K562 (cell line): Measurements from ENCODE around the gene CTIF. TPM values are rescaled to one million over a fixed set of nuclear protein-coding genes. Genes with fewer than 3 reads are reported as not detected.

ENCODE experiments used
- ATAC-seq: fragments of 200-7000 bp; cut with Tn5 transposase; 3 replicates; pipeline ENCODE4 v1.9.1; 2020; ENCODE audit warnings: moderate library complexity
- BruUV-seq: library from RNA; stranded (reverse); fragments of 400-500 nt; replicated peaks from 2 replicates; lab custom pipeline; 2021; lab: Mats Ljungman, UMichigan
- CTCF ChIA-PET: fragments of 300-600 bp; formaldehyde crosslinking; extraction: SDS; loops from one replicate; lab custom pipeline; 2021; ENCODE audit warnings: low intra/inter-chr PET ratio; lab: Yijun Ruan, JAX
- POLR2A ChIA-PET: fragments of 300-600, 350-650 bp; sonication (Branson Sonifier 250); formaldehyde crosslinking; extraction: SDS; loops from one replicate; lab custom pipeline; 2021; ENCODE audit warnings: antibody characterized with exemption, inconsistent platforms; lab: Yijun Ruan, JAX
- DNase-seq, 4 experiments: peaks; one replicate each; pipeline versions ENCODE4 v3.0.0 to v3.0.0-alpha.2; 2011 to 2018; ENCODE audit warnings: low spot score in 3 of 4, mixed read lengths in 3 of 4; ENCODE audit errors: extremely low read depth in 1 of 4
- FAIRE-seq: peaks from 2 replicates; lab custom pipeline; 2011; peaks lifted over from hg19 to GRCh38; lab: Jason Lieb, UNC
- H2AFZ ChIP-seq: 2 replicates; pipeline ENCODE4 v1.6.0; 2011; ENCODE audit warnings: low read depth, low read length, control low read depth, inconsistent platforms
- H3K27ac ChIP-seq: fragments of 200-600 bp; 3 replicates; pipeline ENCODE4 v1.8.0; 2011; ENCODE audit warnings: low read depth, mild to moderate bottlenecking, control low read depth, inconsistent platforms, low read length, moderate library complexity, mixed read lengths; ENCODE audit errors: extremely low read depth
- H3K27me3 ChIP-seq, 2 experiments: fragments of 300-600 bp in 1 of 2; 2 replicates in 1 of 2; 3 replicates in 1 of 2; pipeline versions ENCODE4 v1.6.0 to v1.8.0; 2011; ENCODE audit warnings: inconsistent platforms in 2 of 2, low read length in 2 of 2, mild to moderate bottlenecking in 1 of 2, mixed read lengths in 1 of 2, moderate library complexity in 1 of 2; ENCODE audit not compliant: control insufficient read depth in 2 of 2, insufficient read depth in 2 of 2
- H3K36me3 ChIP-seq: fragments of 300-600 bp; 3 replicates; pipeline ENCODE4 v1.8.0; 2011; ENCODE audit warnings: mild to moderate bottlenecking, low read length, inconsistent platforms; ENCODE audit not compliant: control insufficient read depth, insufficient read depth
- H3K4me1 ChIP-seq, 2 experiments: fragments of 200-600 bp in 1 of 2; replicated peaks in 1 of 2; 2 replicates in 1 of 2; 3 replicates in 1 of 2; pipeline versions ENCODE4 v1.5.1 to v1.8.0; 2011; ENCODE audit warnings: inconsistent platforms in 2 of 2, low read length in 2 of 2, mild to moderate bottlenecking in 1 of 2, mixed read lengths in 1 of 2, moderate library complexity in 1 of 2; ENCODE audit not compliant: control insufficient read depth in 2 of 2, insufficient read depth in 2 of 2
- H3K4me2 ChIP-seq: 2 replicates; pipeline ENCODE4 v1.6.1; 2011; ENCODE audit warnings: low read length, control low read depth, inconsistent platforms, mixed read lengths; ENCODE audit not compliant: insufficient read depth
- H3K4me3 ChIP-seq: fragments of 200-600 bp; sonication (generic), shearing (Covaris generic); 2 replicates; pipeline ENCODE4 v1.5.1; 2016; ENCODE audit warnings: control low read depth, inconsistent platforms
- H3K79me2 ChIP-seq: fragments of 200-600 bp; 3 replicates; pipeline ENCODE4 v1.8.0; 2011; ENCODE audit warnings: low read length, inconsistent platforms; ENCODE audit not compliant: control insufficient read depth, insufficient read depth
- H3K9ac ChIP-seq, 2 experiments: 2 replicates each; pipeline versions ENCODE4 v1.6.0 to v1.6.1; 2011; ENCODE audit warnings: low read depth in 2 of 2, low read length in 2 of 2, control low read depth in 1 of 2, inconsistent platforms in 1 of 2, mild to moderate bottlenecking in 1 of 2, mixed read lengths in 1 of 2; ENCODE audit not compliant: insufficient read depth in 1 of 2
- H3K9me1 ChIP-seq: one replicate; pipeline ENCODE4 v1.6.0; 2011; ENCODE audit warnings: inconsistent platforms, mild to moderate bottlenecking, low read length, moderate library complexity; ENCODE audit not compliant: control insufficient read depth, insufficient read depth
- H3K9me3 ChIP-seq: replicated peaks from 2 replicates; pipeline ENCODE4 v1.5.1; 2011; ENCODE audit warnings: low read depth, low read length, inconsistent platforms; ENCODE audit not compliant: control insufficient read depth, insufficient read depth
- H4K20me1 ChIP-seq: replicated peaks from 2 replicates; pipeline ENCODE4 v1.6.1; 2011; ENCODE audit warnings: low read length, inconsistent platforms, mixed read lengths; ENCODE audit not compliant: control insufficient read depth, insufficient read depth
- NUFIP1 ChIP-seq: fragments of 450-650 bp; IDR thresholded peaks from 2 replicates; pipeline ENCODE4 v1.6.1; 2018; ENCODE audit not compliant: partially characterized antibody
- POLR2A ChIP-seq: fragments of 450-650 bp; conservative IDR thresholded peaks from 2 replicates; pipeline ENCODE4 v1.6.1; 2016
- RNF2 ChIP-seq: sonication (generic); IDR thresholded peaks from 2 replicates; pipeline ENCODE4 v1.6.1; 2016
- ZFP36 ChIP-seq: fragments of 150-350 bp; IDR thresholded peaks from 2 replicates; pipeline ENCODE4 v1.6.1; 2018; ENCODE audit warnings: low read length, low read depth; ENCODE audit not compliant: partially characterized antibody
- ZNF217 ChIP-seq: sonication (generic); formaldehyde crosslinking; IDR thresholded peaks from 2 replicates; pipeline ENCODE4 v1.8.0; 2022; ENCODE audit warnings: mild to moderate bottlenecking, missing genetic modification reagents
- WGBS: fragments of 100-300 bp; shearing (Covaris generic); methylation state at CpG from one replicate; pipeline ENCODE4 v1.1.6; 2016; ENCODE audit warnings: low coverage, mixed read lengths; ENCODE audit not compliant: insufficient coverage; ENCODE audit errors: missing lambda C conversion rate; 5-methylcytosine and 5-hydroxymethylcytosine counted together
- in situ Hi-C: fragments of 300-500 bp; cut with MboI; formaldehyde crosslinking; loops from 4 replicates; pipeline ENCODE4 v1.15.0; 2018; ENCODE audit warnings: inconsistent platforms, mixed read lengths
- intact Hi-C: fragments of 100-400 bp; cut with micrococcal nuclease; formaldehyde crosslinking; loops from 2 replicates; pipeline ENCODE4 v1.14.2; 2022
- polyA plus RNA-seq, 8 experiments: library from polyadenylated mRNA; depleted of rRNA in 4 of 8; stranded (reverse) in 5 of 8; unstranded in 3 of 8; fragments of >200 nt; fragmentation: Nextera tagmentation in 2 of 8; fragmentation: Illumina TruSeq in 1 of 8; extraction: Ambion mirVana in 2 of 8; extraction: Trizol in 1 of 8; gene quantifications; 2 replicates each; pipeline versions ENCODE4 v1.2.1 to v1.2.3, GENCODE V29; 2011 to 2014; ENCODE audit warnings: inconsistent platforms in 1 of 8, missing spikeins in 1 of 8
- total RNA-seq, 7 experiments: library from RNA; depleted of rRNA in 6 of 7; stranded (reverse); fragments of >200 nt in 6 of 7; fragmentation: Illumina TruSeq in 2 of 7; extraction: Trizol in 2 of 7; gene quantifications; 2 replicates each; pipeline versions ENCODE4 v1.2.1 to v1.2.3, GENCODE V29; 2011 to 2021; ENCODE audit warnings: low replicate concordance in 1 of 7
- TF ChIP-seq, protein P1 (sequence below): fragments of 450-650 bp; IDR thresholded peaks from 2 replicates; pipeline ENCODE4 v1.6.1; 2016; ENCODE audit warnings: mild to moderate bottlenecking, moderate library complexity
- TF ChIP-seq, protein P2 (sequence below), 2 experiments: fragments of 200-800 bp in 1 of 2; sonication (Bioruptor generic) in 1 of 2; sonication (generic) in 1 of 2; formaldehyde crosslinking in 1 of 2; IDR thresholded peaks in 1 of 2; conservative IDR thresholded peaks in 1 of 2; 2 replicates each; pipeline versions ENCODE4 v1.5.0 to v1.6.1; 2016 to 2020; ENCODE audit warnings: missing compliant biosample characterization in 1 of 2, missing genetic modification characterization in 1 of 2, missing genetic modification reagents in 1 of 2
- TF ChIP-seq, protein P3 (sequence below): fragments of 450-650 bp; formaldehyde crosslinking; IDR thresholded peaks from 2 replicates; pipeline ENCODE4 v1.4.0; 2022; ENCODE audit warnings: missing genetic modification characterization

The CTIF gene
- total and polyA plus RNA-seq, 9 of the 15 experiments (the other 6 are each of a cell fraction or from before 2014, with no cell fraction given): 0.17 to 11.5 (median 2.2) TPM

DNA sequence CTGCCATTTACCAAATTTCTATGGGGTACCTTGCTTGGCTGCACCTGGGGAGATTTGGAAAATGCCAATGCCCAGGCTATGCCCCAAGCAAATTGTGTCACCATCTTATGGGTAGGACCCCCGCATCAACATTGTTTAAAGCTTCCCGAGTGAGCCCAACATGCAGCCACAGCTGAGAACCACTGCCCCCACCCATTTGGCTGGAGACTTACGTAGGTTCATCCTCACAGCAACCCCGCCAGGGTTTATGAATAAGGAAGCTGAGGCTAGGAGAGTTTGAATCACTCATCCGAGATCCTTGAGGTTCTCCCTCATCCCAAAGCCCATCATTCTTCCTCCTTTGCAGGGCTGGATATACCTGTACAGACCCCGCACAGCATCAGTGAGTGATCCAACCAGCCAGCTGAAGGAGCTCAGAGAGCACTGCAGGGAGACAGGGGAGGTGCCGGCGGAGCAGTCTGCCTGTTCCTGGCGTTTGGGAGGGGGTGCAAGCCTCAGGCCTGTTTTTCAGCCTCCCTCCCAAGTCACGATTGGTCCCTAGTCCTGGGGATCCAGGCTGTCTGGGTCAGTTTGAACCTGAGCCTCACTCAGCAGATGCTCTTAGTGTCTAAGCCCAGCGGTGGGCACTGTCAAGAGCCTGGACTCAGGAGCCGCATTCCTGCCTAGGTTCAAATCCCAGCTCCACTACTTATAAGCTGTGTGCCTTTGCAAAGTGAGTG lies 247.1 kb downstream of the CTIF start:
- CTCF ChIA-PET: no interaction called here
- in situ Hi-C loops: no loop called here
- Histone ChIP-seq H3K9me3 (no peaks in the 10 kb centered on the region), H3K79me2 (no peaks in the 10 kb centered on the region), H3K4me3 (no peak overlapping the region), H3K27ac (no peak overlapping the region), H3K9me1 (no peaks in the 10 kb centered on the region), H4K20me1 (peaks cover 1% of the 10 kb centered on the region), H3K4me2 (no peak overlapping the region), H3K27me3 (no peaks in the 10 kb centered on the region), H2AFZ (no peak overlapping the region), H3K4me1 (peaks cover 10 to 30% of the 10 kb centered on the region in 2 experiments), H3K36me3 (no peaks in the 10 kb centered on the region), H3K9ac (no peak overlapping the region)
- POLR2A ChIA-PET: no interaction called here
- TF ChIP-seq RNF2 (no peak), POLR2A (no peak), NUFIP1 (no peak), ZFP36 (no peak), ZNF217 (CRISPR knock-in tag) (no peak)
- TF ChIP-seq, protein P1, sequence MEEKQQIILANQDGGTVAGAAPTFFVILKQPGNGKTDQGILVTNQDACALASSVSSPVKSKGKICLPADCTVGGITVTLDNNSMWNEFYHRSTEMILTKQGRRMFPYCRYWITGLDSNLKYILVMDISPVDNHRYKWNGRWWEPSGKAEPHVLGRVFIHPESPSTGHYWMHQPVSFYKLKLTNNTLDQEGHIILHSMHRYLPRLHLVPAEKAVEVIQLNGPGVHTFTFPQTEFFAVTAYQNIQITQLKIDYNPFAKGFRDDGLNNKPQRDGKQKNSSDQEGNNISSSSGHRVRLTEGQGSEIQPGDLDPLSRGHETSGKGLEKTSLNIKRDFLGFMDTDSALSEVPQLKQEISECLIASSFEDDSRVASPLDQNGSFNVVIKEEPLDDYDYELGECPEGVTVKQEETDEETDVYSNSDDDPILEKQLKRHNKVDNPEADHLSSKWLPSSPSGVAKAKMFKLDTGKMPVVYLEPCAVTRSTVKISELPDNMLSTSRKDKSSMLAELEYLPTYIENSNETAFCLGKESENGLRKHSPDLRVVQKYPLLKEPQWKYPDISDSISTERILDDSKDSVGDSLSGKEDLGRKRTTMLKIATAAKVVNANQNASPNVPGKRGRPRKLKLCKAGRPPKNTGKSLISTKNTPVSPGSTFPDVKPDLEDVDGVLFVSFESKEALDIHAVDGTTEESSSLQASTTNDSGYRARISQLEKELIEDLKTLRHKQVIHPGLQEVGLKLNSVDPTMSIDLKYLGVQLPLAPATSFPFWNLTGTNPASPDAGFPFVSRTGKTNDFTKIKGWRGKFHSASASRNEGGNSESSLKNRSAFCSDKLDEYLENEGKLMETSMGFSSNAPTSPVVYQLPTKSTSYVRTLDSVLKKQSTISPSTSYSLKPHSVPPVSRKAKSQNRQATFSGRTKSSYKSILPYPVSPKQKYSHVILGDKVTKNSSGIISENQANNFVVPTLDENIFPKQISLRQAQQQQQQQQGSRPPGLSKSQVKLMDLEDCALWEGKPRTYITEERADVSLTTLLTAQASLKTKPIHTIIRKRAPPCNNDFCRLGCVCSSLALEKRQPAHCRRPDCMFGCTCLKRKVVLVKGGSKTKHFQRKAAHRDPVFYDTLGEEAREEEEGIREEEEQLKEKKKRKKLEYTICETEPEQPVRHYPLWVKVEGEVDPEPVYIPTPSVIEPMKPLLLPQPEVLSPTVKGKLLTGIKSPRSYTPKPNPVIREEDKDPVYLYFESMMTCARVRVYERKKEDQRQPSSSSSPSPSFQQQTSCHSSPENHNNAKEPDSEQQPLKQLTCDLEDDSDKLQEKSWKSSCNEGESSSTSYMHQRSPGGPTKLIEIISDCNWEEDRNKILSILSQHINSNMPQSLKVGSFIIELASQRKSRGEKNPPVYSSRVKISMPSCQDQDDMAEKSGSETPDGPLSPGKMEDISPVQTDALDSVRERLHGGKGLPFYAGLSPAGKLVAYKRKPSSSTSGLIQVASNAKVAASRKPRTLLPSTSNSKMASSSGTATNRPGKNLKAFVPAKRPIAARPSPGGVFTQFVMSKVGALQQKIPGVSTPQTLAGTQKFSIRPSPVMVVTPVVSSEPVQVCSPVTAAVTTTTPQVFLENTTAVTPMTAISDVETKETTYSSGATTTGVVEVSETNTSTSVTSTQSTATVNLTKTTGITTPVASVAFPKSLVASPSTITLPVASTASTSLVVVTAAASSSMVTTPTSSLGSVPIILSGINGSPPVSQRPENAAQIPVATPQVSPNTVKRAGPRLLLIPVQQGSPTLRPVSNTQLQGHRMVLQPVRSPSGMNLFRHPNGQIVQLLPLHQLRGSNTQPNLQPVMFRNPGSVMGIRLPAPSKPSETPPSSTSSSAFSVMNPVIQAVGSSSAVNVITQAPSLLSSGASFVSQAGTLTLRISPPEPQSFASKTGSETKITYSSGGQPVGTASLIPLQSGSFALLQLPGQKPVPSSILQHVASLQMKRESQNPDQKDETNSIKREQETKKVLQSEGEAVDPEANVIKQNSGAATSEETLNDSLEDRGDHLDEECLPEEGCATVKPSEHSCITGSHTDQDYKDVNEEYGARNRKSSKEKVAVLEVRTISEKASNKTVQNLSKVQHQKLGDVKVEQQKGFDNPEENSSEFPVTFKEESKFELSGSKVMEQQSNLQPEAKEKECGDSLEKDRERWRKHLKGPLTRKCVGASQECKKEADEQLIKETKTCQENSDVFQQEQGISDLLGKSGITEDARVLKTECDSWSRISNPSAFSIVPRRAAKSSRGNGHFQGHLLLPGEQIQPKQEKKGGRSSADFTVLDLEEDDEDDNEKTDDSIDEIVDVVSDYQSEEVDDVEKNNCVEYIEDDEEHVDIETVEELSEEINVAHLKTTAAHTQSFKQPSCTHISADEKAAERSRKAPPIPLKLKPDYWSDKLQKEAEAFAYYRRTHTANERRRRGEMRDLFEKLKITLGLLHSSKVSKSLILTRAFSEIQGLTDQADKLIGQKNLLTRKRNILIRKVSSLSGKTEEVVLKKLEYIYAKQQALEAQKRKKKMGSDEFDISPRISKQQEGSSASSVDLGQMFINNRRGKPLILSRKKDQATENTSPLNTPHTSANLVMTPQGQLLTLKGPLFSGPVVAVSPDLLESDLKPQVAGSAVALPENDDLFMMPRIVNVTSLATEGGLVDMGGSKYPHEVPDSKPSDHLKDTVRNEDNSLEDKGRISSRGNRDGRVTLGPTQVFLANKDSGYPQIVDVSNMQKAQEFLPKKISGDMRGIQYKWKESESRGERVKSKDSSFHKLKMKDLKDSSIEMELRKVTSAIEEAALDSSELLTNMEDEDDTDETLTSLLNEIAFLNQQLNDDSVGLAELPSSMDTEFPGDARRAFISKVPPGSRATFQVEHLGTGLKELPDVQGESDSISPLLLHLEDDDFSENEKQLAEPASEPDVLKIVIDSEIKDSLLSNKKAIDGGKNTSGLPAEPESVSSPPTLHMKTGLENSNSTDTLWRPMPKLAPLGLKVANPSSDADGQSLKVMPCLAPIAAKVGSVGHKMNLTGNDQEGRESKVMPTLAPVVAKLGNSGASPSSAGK: no peak
- TF ChIP-seq, protein P2, sequence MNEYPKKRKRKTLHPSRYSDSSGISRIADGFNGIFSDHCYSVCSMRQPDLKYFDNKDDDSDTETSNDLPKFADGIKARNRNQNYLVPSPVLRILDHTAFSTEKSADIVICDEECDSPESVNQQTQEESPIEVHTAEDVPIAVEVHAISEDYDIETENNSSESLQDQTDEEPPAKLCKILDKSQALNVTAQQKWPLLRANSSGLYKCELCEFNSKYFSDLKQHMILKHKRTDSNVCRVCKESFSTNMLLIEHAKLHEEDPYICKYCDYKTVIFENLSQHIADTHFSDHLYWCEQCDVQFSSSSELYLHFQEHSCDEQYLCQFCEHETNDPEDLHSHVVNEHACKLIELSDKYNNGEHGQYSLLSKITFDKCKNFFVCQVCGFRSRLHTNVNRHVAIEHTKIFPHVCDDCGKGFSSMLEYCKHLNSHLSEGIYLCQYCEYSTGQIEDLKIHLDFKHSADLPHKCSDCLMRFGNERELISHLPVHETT (CRISPR knock-in tag; conservative IDR thresholded peaks at IDR 0.05 in 1 of 2, IDR thresholded peaks at IDR 0.05 in 1 of 2): no peak
- TF ChIP-seq, protein P3, sequence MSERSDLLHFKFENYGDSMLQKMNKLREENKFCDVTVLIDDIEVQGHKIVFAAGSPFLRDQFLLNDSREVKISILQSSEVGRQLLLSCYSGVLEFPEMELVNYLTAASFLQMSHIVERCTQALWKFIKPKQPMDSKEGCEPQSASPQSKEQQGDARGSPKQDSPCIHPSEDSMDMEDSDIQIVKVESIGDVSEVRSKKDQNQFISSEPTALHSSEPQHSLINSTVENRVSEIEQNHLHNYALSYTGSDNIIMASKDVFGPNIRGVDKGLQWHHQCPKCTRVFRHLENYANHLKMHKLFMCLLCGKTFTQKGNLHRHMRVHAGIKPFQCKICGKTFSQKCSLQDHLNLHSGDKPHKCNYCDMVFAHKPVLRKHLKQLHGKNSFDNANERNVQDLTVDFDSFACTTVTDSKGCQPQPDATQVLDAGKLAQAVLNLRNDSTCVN (CRISPR knock-in tag): no peak
- DNase-seq (no peak), ATAC-seq (no peak), FAIRE-seq (no peak)
- intact Hi-C loops: loop anchor here (10.0 kb wide), 1 partner anchor 109 kb away; no protein-coding TSS in a partner anchor
- 67% methylated on average over 10 of the region's 12 CpGs for WGBS
- no TSS peak for BruUV-seq
